Fibroblast of skin of left biceps (primary cell): ENCODE data around the gene CCDC170.

Source experiments
- DNase-seq, 2 experiments: peaks; one replicate each; pipeline ENCODE4 v3.0.0-alpha.2; 2013; ENCODE audit warnings: low read depth in 2 of 2

CCDC170 gene

GRCh38 chr6:151617539-151617938 lies 123.7 kb downstream of the CCDC170 start:
- DNase-seq = no peak

GRCh38 chr6:151618717-151619116 lies 124.9 kb downstream of the CCDC170 start:
- DNase-seq = no peak

- DNase-seq = no peak
Observed at GRCh38 chr6:151620179-151620578, 126.4 kb downstream of the CCDC170 start.

- no peak for DNase-seq
Observed at GRCh38 chr6:151624071-151624470, 130.3 kb downstream of the CCDC170 start.

- no peak for DNase-seq
Observed at GRCh38 chr6:151624481-151624880, 130.7 kb downstream of the CCDC170 start.

- DNase-seq = no peak
Observed at GRCh38 chr6:151624900-151625536, 131.2 kb downstream of the CCDC170 start.

- DNase-seq = no peak
Observed at GRCh38 chr6:151627689-151628444, 134.1 kb downstream of the CCDC170 start.

- no peak for DNase-seq
Observed at GRCh38 chr6:151629791-151630190, 136.0 kb downstream of the CCDC170 start.

GRCh38 chr6:151630387-151630786 lies 136.6 kb downstream of the CCDC170 start:
- DNase-seq = no peak

- DNase-seq = no peak
Observed at GRCh38 chr6:151630991-151631655, 137.3 kb downstream of the CCDC170 start.

- DNase-seq = no peak
Observed at GRCh38 chr6:151632415-151632987, 138.7 kb downstream of the CCDC170 start.

- no peak for DNase-seq
Observed at GRCh38 chr6:151633526-151634335, 139.9 kb downstream of the CCDC170 start.

- DNase-seq = no peak
Observed at GRCh38 chr6:151634336-151634720, 140.5 kb downstream of the CCDC170 start.

GRCh38 chr6:151635741-151636140 lies 141.9 kb downstream of the CCDC170 start:
- DNase-seq = no peak

GRCh38 chr6:151637814-151638213 lies 144.0 kb downstream of the CCDC170 start:
- DNase-seq = no peak

GRCh38 chr6:151639750-151640149 lies 145.9 kb downstream of the CCDC170 start:
- no peak for DNase-seq

GRCh38 chr6:151641028-151641427 lies 147.2 kb downstream of the CCDC170 start:
- DNase-seq = no peak

GRCh38 chr6:151647976-151648639 lies 154.3 kb downstream of the CCDC170 start:
- no peak for DNase-seq

- no peak for DNase-seq
Observed at GRCh38 chr6:151649835-151650234, 156.0 kb downstream of the CCDC170 start.

- no peak for DNase-seq
Observed at GRCh38 chr6:151651639-151652038, 157.8 kb downstream of the CCDC170 start.

GRCh38 chr6:151652325-151652724 lies 158.5 kb downstream of the CCDC170 start:
- DNase-seq = no peak
